Upper lobe of right lung (tissue), 1 donor: ENCODE measurements around the gene SLC16A10. TPM values are rescaled to one million over a fixed set of nuclear protein-coding genes. Genes with fewer than 3 reads are reported as not detected.

Source experiments
- ATAC-seq: fragments of 200-7000 bp; cut with Tn5 transposase; one replicate; pipeline ENCODE4 v1.9.1; 2020; ENCODE audit warnings: mild to moderate bottlenecking, moderate library complexity
- DNase-seq: peaks from one replicate; pipeline ENCODE4 v3.0.0-alpha.2; 2020
- H3K27ac ChIP-seq: fragments of 200-600 bp; one replicate; pipeline ENCODE4 v1.8.0; 2022
- H3K27me3 ChIP-seq: fragments of 200-600 bp; one replicate; pipeline ENCODE4 v1.8.0; 2022; ENCODE audit warnings: mild to moderate bottlenecking
- H3K36me3 ChIP-seq: fragments of 200-600 bp; one replicate; pipeline ENCODE4 v1.8.0; 2022
- H3K4me1 ChIP-seq: fragments of 200-600 bp; one replicate; pipeline ENCODE4 v1.8.0; 2022
- H3K4me3 ChIP-seq: fragments of 200-600 bp; one replicate; pipeline ENCODE4 v1.8.0; 2022; ENCODE audit warnings: mild to moderate bottlenecking
- H3K9me3 ChIP-seq: fragments of 200-600 bp; one replicate; pipeline ENCODE4 v1.8.0; 2022
- CTCF ChIP-seq: fragments of 200-600 bp; IDR thresholded peaks from one replicate; pipeline ENCODE4 v1.8.0; 2022; ENCODE audit warnings: antibody characterized with exemption
- intact Hi-C: fragments of 100-400 bp; cut with DNase I; formaldehyde crosslinking; loops from one replicate; pipeline ENCODE4 v1.11.0; 2022
- total RNA-seq: library from RNA; stranded (reverse); fragmentation: NEBNext Ultra II Directional; extraction: Animal tissue kit (Norgen Biotek cat#: 25700); gene quantifications from one replicate; pipeline ENCODE4 v1.2.1, GENCODE V29; 2021
- donor health status: DM: no; HTN: yes; CAD: no; lungs with severe emphysema.

SLC16A10 gene
- total RNA-seq, 1 donor from 2014 or later = 12.3 TPM

- H3K4me1 ChIP-seq = peaks cover 3% of the 10 kb centered on the region
- intact Hi-C loops = no loop called here
Measured at GRCh38 chr6:111267764-111268333, 180.5 kb downstream of the SLC16A10 start.

GRCh38 chr6:111269401-111269970 is 182.2 kb downstream of the SLC16A10 start:
- no peak for TF ChIP-seq CTCF
- no peak overlapping the region for H3K27ac ChIP-seq
- peaks cover 3% of the 10 kb centered on the region for H3K4me1 ChIP-seq
- intact Hi-C loops = no loop called here
- no peak for ATAC-seq
- no peak overlapping the region for H3K4me3 ChIP-seq
- peaks cover 30% of the 10 kb centered on the region for H3K36me3 ChIP-seq
- DNase-seq = no peak
- H3K27me3 ChIP-seq = no peaks in the 10 kb centered on the region
- H3K9me3 ChIP-seq = peaks cover 7% of the 10 kb centered on the region

More at GRCh38 chr6:111267764-111268333, 180.5 kb downstream of the SLC16A10 start:
- H3K36me3 ChIP-seq = peaks cover 36% of the 10 kb centered on the region
- H3K4me3 ChIP-seq = no peak overlapping the region
- H3K27ac ChIP-seq = no peak overlapping the region
- no peaks in the 10 kb centered on the region for H3K27me3 ChIP-seq
- TF ChIP-seq CTCF = no peak
- DNase-seq (no peak), ATAC-seq (no peak)
- no peaks in the 10 kb centered on the region for H3K9me3 ChIP-seq

- DNase-seq (no peak), ATAC-seq (no peak)
- peaks cover 11% of the 10 kb centered on the region for H3K9me3 ChIP-seq
- H3K27ac ChIP-seq = no peak overlapping the region
- H3K4me3 ChIP-seq = no peak overlapping the region
- TF ChIP-seq CTCF = no peak
- peaks cover 30% of the 10 kb centered on the region for H3K36me3 ChIP-seq
- peaks cover 3% of the 10 kb centered on the region for H3K4me1 ChIP-seq
- H3K27me3 ChIP-seq = no peaks in the 10 kb centered on the region
- intact Hi-C loops = no loop called here
Measured at GRCh38 chr6:111270121-111270520, 182.8 kb downstream of the SLC16A10 start.

- H3K36me3 ChIP-seq = peaks cover 31% of the 10 kb centered on the region
- ATAC-seq (no peak), DNase-seq (no peak)
- H3K4me1 ChIP-seq = no peaks in the 10 kb centered on the region
- no peak for TF ChIP-seq CTCF
- peaks cover 11% of the 10 kb centered on the region for H3K9me3 ChIP-seq
- H3K4me3 ChIP-seq = no peak overlapping the region
- intact Hi-C loops = no loop called here
- no peak overlapping the region for H3K27ac ChIP-seq
- H3K27me3 ChIP-seq = no peaks in the 10 kb centered on the region
Measured at GRCh38 chr6:111274593-111275217, 187.4 kb downstream of the SLC16A10 start.

GRCh38 chr6:111276335-111276734 is 189.0 kb downstream of the SLC16A10 start:
- Histone ChIP-seq H3K4me3 (no peak overlapping the region), H3K4me1 (no peaks in the 10 kb centered on the region), H3K27me3 (no peaks in the 10 kb centered on the region), H3K9me3 (peaks cover 11% of the 10 kb centered on the region), H3K27ac (no peak overlapping the region), H3K36me3 (peaks cover 36% of the 10 kb centered on the region)
- DNase-seq = no peak
- ATAC-seq = no peak
- intact Hi-C loops = no loop called here
- TF ChIP-seq CTCF = no peak
